ENCODE data around the gene ZNF319.

The ZNF319 gene

GRCh38 chr16:57970970-57971369 lies 29.5 kb downstream of the ZNF319 start, which contains the start of gene CNGB1:
Gene CNGB1, minus strand, starts transcription at chr16:57971128. Its CDS starts 3,842 bp downstream, at chr16:57967286.
- Histone ChIP-seq H3K36me3 (ENCODE audit: insufficient read depth, low read length) (no peaks in the 10 kb centered on the region), H3K4me3 (ENCODE audit: low read depth, low read length) (no peak within 1 kb of the TSS), H3K27ac (ENCODE audit: low read depth, low read length) (no peak within 1 kb of the TSS), H3K79me2 (ENCODE audit: control insufficient read depth, insufficient read depth, low read length, unreplicated experiment) (no peaks in the 10 kb centered on the region), H3K27me3 (ENCODE audit: insufficient read depth, low read length) (peaks cover 8% of the 10 kb centered on the region; the same call in 1 of the 2 replicates), H2AFZ (ENCODE audit: low read length, unreplicated experiment) (no peak within 1 kb of the TSS), H3K4me1 (ENCODE audit: control insufficient read depth, insufficient read depth, low read length, unreplicated experiment) (peaks cover 5% of the 10 kb centered on the region)

DNA sequence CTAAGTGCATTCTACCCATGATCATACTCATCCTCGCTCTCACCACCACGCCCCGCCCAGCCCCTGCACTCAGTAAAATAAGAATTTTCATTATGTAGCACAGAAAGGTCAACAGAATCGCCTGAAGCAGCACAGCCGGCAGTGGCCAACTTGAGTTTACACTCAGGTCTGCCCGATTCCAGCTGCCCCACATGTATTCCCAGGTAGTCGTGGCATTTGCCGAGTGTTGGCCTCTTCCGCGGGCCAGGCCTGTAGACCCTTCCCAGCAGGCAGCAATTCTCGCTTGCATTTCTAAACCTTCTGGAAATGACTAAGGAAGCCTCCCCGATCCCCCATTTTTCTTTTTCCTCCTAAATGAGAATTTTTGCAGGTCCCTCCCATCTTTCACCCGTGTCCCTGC lies 30.2 kb downstream of the ZNF319 start:
- Histone ChIP-seq H3K27me3 (ENCODE audit: insufficient read depth, low read length) (peaks cover 8% of the 10 kb centered on the region; the same call in 1 of the 2 replicates), H3K4me3 (ENCODE audit: low read depth, low read length) (no peak overlapping the region), H3K79me2 (ENCODE audit: control insufficient read depth, insufficient read depth, low read length, unreplicated experiment) (no peaks in the 10 kb centered on the region), H3K4me1 (ENCODE audit: control insufficient read depth, insufficient read depth, low read length, unreplicated experiment) (peaks cover 5% of the 10 kb centered on the region), H3K36me3 (ENCODE audit: insufficient read depth, low read length) (no peaks in the 10 kb centered on the region), H3K27ac (ENCODE audit: low read depth, low read length) (no peak overlapping the region), H2AFZ (ENCODE audit: low read length, unreplicated experiment) (no peak overlapping the region)

DNA sequence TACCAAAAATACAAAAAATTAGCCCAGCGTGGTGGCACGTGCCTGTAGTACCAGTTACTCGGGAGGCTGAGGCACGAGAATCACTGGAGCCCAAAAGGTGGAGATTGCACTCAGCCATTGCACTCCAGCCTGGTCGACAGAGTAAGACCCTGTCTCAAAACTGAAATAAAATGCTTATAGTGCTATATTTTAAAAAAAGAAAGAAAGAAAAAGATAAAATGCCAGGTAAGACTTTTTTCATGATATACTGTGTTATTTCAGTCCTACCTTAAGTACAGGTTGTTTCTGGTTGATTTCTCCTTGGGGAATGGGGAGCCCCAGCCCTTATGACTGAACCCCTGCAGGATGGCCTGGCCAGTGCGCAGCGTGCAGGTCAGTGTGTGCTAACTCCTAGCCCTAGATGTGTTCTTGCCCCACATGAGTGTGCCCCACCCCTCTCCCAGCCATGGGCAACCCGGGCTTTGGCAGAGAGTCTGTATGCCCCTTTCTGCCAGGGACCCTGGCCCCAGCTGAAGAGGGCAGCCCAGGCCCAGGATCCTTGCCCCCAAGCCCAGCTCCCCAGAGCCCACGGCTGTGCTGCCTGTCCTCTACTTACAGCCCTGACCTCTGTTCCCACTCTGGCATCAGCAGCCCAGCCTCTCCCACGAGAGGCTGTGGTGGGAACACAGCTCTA lies 30.9 kb downstream of the ZNF319 start:
- Histone ChIP-seq H3K4me1 (ENCODE audit: control insufficient read depth, insufficient read depth, low read length, unreplicated experiment) (peaks cover 5% of the 10 kb centered on the region), H3K79me2 (ENCODE audit: control insufficient read depth, insufficient read depth, low read length, unreplicated experiment) (no peaks in the 10 kb centered on the region), H3K27me3 (ENCODE audit: insufficient read depth, low read length) (peaks cover 8% of the 10 kb centered on the region; the same call in 1 of the 2 replicates), H3K4me3 (ENCODE audit: low read depth, low read length) (no peak overlapping the region), H3K36me3 (ENCODE audit: insufficient read depth, low read length) (no peaks in the 10 kb centered on the region), H3K27ac (ENCODE audit: low read depth, low read length) (no peak overlapping the region), H2AFZ (ENCODE audit: low read length, unreplicated experiment) (no peak overlapping the region)

DNA sequence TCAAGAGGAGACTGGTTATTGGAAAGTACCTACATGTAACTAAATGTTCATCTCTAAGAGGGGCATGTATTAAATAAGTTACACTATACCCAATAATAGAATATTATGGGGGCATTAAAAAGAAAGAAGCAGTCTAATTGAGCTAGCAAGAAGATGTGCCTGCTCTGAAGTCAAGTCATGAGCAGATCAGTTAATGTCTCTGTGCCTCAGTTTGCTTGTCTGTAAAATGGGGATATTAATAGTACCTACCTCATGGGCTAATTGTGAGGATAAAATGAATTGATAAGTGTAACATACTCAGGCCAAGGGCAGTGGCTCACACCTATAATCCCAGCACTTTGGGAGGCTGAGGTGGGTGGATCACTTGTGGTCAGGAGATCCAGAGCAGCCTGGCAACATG lies 32.6 kb downstream of the ZNF319 start:
- Histone ChIP-seq H3K79me2 (ENCODE audit: control insufficient read depth, insufficient read depth, low read length, unreplicated experiment) (no peaks in the 10 kb centered on the region), H2AFZ (ENCODE audit: low read length, unreplicated experiment) (no peak overlapping the region), H3K27ac (ENCODE audit: low read depth, low read length) (no peak overlapping the region), H3K36me3 (ENCODE audit: insufficient read depth, low read length) (no peaks in the 10 kb centered on the region), H3K4me1 (ENCODE audit: control insufficient read depth, insufficient read depth, low read length, unreplicated experiment) (peaks cover 5% of the 10 kb centered on the region), H3K27me3 (ENCODE audit: insufficient read depth, low read length) (peaks cover 8% of the 10 kb centered on the region; the same call in 1 of the 2 replicates), H3K4me3 (ENCODE audit: low read depth, low read length) (no peak overlapping the region)

DNA sequence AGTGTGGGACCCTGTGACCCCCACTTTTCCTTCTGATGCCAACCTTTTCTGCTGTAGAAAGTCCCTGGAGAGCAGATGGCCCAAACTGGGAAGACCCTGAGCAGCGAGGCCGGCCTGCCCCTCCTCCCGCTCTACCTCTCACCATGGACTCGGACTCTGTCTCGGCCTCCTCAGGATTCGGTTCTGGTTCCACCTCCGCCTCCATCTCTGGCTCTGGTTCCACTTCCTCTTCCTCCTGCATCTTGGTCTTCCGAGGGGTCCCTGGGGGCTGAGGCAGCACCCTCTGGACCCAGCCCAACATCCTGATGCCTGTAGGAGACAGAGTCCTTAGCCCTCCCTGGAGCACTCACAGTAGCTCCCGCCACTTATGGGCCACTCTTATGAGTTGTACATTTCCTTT lies 33.5 kb downstream of the ZNF319 start:
- Histone ChIP-seq H3K27me3 (ENCODE audit: insufficient read depth, low read length) (peaks cover 8% of the 10 kb centered on the region; the same call in 1 of the 2 replicates), H3K4me1 (ENCODE audit: control insufficient read depth, insufficient read depth, low read length, unreplicated experiment) (peaks cover 5% of the 10 kb centered on the region), H3K36me3 (ENCODE audit: insufficient read depth, low read length) (no peaks in the 10 kb centered on the region), H2AFZ (ENCODE audit: low read length, unreplicated experiment) (no peak overlapping the region), H3K79me2 (ENCODE audit: control insufficient read depth, insufficient read depth, low read length, unreplicated experiment) (no peaks in the 10 kb centered on the region), H3K27ac (ENCODE audit: low read depth, low read length) (no peak overlapping the region), H3K4me3 (ENCODE audit: low read depth, low read length) (no peak overlapping the region)

DNA sequence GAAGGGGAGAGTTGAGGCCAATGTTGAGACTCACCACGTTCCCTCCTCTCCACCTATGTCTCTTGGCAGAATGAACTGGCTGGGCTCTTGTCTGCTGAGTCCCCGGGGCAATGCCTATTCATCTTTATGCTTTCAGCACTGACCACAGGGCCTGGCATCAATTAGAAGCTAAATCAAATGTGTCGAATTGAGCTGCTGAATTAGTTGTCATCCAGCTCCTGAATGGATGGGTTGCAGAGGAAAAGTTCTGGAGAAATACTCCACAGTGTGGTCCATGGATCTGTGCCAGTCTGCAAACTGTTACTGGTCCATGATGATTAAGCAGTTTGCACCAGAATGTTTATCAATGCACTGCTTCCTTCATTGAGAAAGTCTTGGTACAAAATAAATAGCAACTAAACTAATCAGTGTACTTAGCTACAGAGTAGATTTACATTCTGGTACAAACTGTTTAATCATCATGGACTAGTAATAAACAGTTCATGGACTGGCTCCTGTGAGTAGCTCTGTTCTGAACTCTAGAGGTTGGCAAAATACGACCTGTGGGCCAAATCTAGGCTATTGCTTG lies 34.2 kb downstream of the ZNF319 start:
- Histone ChIP-seq H3K27ac (ENCODE audit: low read depth, low read length) (no peak overlapping the region), H3K36me3 (ENCODE audit: insufficient read depth, low read length) (no peaks in the 10 kb centered on the region), H3K79me2 (ENCODE audit: control insufficient read depth, insufficient read depth, low read length, unreplicated experiment) (no peaks in the 10 kb centered on the region), H2AFZ (ENCODE audit: low read length, unreplicated experiment) (no peak overlapping the region), H3K4me3 (ENCODE audit: low read depth, low read length) (no peak overlapping the region), H3K27me3 (ENCODE audit: insufficient read depth, low read length) (peaks cover 8% of the 10 kb centered on the region), H3K4me1 (ENCODE audit: control insufficient read depth, insufficient read depth, low read length, unreplicated experiment) (peaks cover 5% of the 10 kb centered on the region)

DNA sequence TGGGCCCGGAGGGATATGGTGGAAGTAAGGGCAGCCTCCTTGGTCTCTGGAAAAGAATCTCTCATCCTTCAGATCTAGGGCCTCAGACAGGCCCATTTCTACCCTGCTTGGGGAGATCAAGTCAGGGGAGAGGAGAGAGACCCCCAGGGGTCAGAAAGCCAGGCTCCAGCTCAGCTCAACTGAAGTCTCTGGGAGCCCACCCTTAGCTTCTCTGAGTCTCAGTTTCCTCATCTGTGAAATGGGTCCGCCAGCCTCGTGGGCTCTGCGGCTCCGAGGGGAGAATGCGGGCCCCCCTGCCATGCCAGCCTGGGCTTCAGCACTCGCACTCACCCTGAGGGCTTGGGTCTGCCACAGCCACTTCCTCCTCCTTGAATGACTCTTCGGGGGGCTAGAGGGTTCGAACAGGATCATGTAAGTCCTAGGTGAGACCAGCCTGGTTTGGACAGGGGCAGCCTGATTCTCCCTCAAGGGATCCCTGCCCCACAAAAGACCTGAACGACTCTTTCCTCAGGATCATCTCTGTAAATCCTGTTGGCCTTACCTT lies 36.2 kb downstream of the ZNF319 start:
- H3K27me3 ChIP-seq (ENCODE audit: insufficient read depth, low read length) = no peaks in the 10 kb centered on the region; the same call in 1 of the 2 replicates
- H3K4me1 ChIP-seq (ENCODE audit: control insufficient read depth, insufficient read depth, low read length, unreplicated experiment) = peaks cover 5% of the 10 kb centered on the region
- H3K79me2 ChIP-seq (ENCODE audit: control insufficient read depth, insufficient read depth, low read length, unreplicated experiment) = no peaks in the 10 kb centered on the region
- H3K36me3 ChIP-seq (ENCODE audit: insufficient read depth, low read length) = no peaks in the 10 kb centered on the region
- H3K27ac ChIP-seq (ENCODE audit: low read depth, low read length) = no peak overlapping the region
- H2AFZ ChIP-seq (ENCODE audit: low read length, unreplicated experiment) = no peak overlapping the region
- no peak overlapping the region for H3K4me3 ChIP-seq (ENCODE audit: low read depth, low read length)

DNA sequence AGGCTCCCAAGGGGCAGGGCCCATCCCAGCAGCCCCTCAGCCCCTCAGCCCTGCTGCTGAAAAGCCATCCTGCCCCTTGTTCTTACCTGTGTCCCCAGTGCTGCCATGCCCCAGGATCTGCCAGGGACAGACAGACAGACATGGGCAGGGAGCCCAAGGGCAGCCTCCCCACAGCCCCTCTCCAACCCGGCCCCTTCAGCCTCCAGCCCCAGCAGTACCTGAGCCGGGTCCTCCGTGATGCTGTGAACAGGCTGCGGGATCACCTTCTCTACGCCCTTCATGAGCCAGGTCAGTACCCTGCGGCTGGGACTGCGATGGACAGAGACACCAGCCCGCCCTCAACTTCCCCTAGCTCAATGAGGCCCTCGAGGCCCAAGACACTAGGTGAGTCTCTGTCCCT lies 37.7 kb downstream of the ZNF319 start:
- no peaks in the 10 kb centered on the region for H3K36me3 ChIP-seq (ENCODE audit: insufficient read depth, low read length)
- H3K79me2 ChIP-seq (ENCODE audit: control insufficient read depth, insufficient read depth, low read length, unreplicated experiment) = no peaks in the 10 kb centered on the region
- no peaks in the 10 kb centered on the region; the same call in 1 of the 2 replicates for H3K27me3 ChIP-seq (ENCODE audit: insufficient read depth, low read length)
- H3K4me1 ChIP-seq (ENCODE audit: control insufficient read depth, insufficient read depth, low read length, unreplicated experiment) = peaks cover 5% of the 10 kb centered on the region
- no peak overlapping the region for H2AFZ ChIP-seq (ENCODE audit: low read length, unreplicated experiment)
- H3K27ac ChIP-seq (ENCODE audit: low read depth, low read length) = no peak overlapping the region
- H3K4me3 ChIP-seq (ENCODE audit: low read depth, low read length) = no peak overlapping the region

GRCh38 chr16:57962046-57962445 lies 38.4 kb downstream of the ZNF319 start:
- Histone ChIP-seq H3K27me3 (ENCODE audit: insufficient read depth, low read length) (no peaks in the 10 kb centered on the region; the same call in 1 of the 2 replicates), H3K4me3 (ENCODE audit: low read depth, low read length) (no peak overlapping the region), H3K27ac (ENCODE audit: low read depth, low read length) (no peak overlapping the region), H2AFZ (ENCODE audit: low read length, unreplicated experiment) (no peak overlapping the region), H3K36me3 (ENCODE audit: insufficient read depth, low read length) (no peaks in the 10 kb centered on the region), H3K79me2 (ENCODE audit: control insufficient read depth, insufficient read depth, low read length, unreplicated experiment) (no peaks in the 10 kb centered on the region), H3K4me1 (ENCODE audit: control insufficient read depth, insufficient read depth, low read length, unreplicated experiment) (peaks cover 5% of the 10 kb centered on the region)

DNA sequence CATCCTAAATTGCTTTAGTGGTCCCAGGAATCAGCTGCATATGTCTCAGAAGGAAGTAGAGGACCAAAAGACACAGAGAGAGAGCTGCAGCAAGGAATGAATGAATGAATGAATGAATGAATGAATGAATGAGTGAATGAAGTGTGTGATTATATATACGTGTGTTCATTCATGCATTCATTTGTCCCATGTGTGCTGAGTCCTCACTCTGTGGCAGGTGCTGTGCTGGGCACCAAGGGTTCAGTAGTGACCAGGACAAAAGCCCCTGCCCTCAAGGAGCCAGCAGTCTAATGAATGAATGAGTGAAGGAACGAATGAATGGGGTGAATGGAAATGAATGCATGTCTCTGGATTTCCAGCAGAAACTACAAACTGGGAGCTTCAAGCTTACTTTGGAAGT lies 38.9 kb downstream of the ZNF319 start:
- Histone ChIP-seq H3K27me3 (ENCODE audit: insufficient read depth, low read length) (no peaks in the 10 kb centered on the region; the same call in 1 of the 2 replicates), H3K79me2 (ENCODE audit: control insufficient read depth, insufficient read depth, low read length, unreplicated experiment) (no peaks in the 10 kb centered on the region), H2AFZ (ENCODE audit: low read length, unreplicated experiment) (no peak overlapping the region), H3K4me3 (ENCODE audit: low read depth, low read length) (no peak overlapping the region), H3K36me3 (ENCODE audit: insufficient read depth, low read length) (no peaks in the 10 kb centered on the region), H3K4me1 (ENCODE audit: control insufficient read depth, insufficient read depth, low read length, unreplicated experiment) (peaks cover 5% of the 10 kb centered on the region), H3K27ac (ENCODE audit: low read depth, low read length) (no peak overlapping the region)
